GM18873 (cell line): ENCODE results near the gene KRTAP25-1.

ENCODE experiments used
- ATAC-seq: cut with Tn5 transposase; IDR thresholded peaks from one replicate; pipeline ENCODE4 v1.9.1; 2021; ENCODE audit warnings: mild to moderate bottlenecking, moderate library complexity, moderate number of reproducible peaks; ENCODE audit not compliant: unreplicated experiment, low FRiP score

KRTAP25-1 gene

GRCh38 chr21:30289215-30289614 is at the start of gene KRTAP25-1:
Gene KRTAP25-1, minus strand, starts transcription at chr21:30289514. Its CDS starts 24 bp downstream, at chr21:30289490.
- no peak for ATAC-seq

DNA sequence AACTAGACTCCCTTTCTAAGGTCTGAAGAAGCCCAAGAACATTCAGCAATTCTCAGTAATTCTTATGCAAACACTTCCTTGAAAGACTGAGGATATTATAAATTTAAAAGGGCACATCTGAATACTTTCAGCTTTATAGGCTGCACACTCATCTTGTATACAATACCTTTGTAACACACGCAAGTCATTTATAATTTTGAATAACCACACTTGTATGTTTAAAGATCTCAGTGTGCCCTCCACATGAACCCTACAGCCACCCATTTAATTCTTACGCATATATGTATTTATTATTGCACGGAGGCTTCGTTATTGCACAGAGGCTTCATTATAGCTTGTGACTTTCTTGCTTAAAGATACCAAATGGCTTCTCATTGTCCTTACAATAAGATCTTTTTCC is 49.4 kb upstream of the KRTAP25-1 start:
- no peak for ATAC-seq

- ATAC-seq: no peak
Measured at GRCh38 chr21:30337772-30338171, 48.5 kb upstream of the KRTAP25-1 start.

DNA sequence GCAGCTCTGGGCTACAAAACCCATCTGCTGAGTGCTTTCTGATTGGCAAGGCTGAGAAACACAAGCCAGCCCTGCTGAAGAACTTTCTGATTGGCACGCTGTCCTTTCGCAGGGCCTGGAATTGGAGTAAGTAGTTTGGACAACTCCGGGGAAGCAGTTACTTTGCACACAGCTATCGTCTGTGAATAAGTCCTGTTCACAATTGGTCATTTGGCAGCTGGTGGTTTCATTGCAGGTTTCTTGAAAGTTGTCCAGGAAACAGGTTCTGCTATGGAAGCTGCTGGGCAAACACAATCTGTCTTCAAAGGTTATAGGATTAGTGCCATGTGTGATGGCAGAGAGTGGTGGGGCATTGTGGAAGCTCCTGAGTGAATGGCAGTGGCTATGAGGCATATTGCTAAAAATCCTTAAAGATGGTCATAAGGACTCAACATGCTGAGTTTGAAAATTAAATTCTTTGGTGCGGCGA is 48.0 kb upstream of the KRTAP25-1 start, which contains the start of gene KRTAP27-1:
KRTAP27-1 (minus strand) TSS at position 419 of the 469 bp plus-strand sequence; CDS start at position 393, 26 bp downstream.
- no peak for ATAC-seq

DNA sequence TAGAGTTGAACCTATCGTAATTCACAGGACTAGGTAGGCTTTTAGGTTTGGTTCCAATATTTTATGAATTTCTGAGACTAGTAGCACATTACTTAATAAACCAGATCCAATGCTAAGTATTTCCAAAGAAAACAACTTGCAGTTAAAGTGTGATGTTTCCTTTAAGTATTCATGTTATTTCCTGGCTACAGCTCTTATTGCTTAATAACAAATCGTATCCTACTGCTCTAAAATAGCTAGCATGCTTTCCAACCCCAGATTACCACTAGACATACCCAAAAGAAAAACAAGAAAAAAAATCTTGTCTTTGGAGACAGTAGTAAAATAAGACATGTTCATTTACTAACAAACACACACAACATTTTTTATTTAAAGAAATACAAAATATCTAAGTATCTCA is 47.3 kb upstream of the KRTAP25-1 start:
- ATAC-seq: no peak

DNA sequence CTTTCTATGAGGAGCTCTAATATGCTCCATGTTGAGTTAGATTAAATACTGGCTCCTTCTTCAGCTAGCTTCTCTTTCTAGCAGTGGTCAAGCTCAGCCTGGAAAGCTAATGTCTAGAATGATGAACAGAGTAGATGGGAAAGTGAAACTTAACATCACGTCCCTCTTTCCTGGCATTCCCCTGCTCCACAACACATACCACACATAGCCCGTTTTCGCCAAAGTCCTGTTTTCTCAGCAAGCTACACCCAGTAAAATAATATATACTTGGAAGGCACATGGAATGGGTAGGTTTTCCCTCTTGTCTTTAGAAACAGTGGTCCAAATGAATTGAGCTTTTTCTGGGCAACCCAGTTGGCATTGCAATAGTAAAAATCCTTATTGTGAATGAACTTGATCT is 44.4 kb upstream of the KRTAP25-1 start:
- no peak for ATAC-seq

DNA sequence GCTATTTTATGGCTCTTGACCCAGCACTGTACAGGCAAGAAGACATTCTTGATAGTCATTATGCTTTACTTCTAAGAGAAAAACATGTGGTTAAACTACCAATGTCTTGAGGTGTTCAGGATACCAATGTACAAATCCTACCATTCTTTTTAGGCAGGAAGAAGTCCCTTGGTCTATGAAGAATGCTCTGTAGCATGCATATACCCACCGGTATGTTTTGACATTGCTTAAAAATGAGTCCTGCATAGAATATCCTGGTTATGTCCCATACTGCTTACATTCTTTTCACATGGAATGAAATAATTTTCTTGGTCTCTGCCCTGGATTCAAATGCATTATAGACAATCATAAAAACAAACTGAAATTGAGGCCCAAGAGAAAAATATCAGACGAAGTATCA is 43.4 kb upstream of the KRTAP25-1 start:
- no peak for ATAC-seq

- ATAC-seq: no peak
Measured at GRCh38 chr21:30329203-30329875, 40.0 kb upstream of the KRTAP25-1 start.

DNA sequence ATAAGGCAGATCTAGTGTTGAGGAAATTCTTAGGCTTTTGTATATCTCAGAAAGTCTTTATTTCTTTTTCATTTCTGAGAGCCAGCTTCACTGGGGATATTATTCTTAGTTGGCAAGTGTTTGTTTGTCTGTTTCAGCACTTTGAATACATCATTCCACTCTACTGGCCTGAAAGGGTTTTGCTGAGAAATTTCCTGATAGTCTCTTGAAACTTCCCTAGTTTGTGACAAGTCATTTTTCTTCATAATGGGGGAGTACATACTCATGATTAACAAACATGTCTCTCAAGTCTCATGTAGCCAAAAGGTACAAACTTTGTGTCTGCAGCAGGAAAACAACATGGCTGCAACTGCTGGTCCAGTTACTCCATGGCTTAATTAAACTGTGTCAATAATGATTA is 37.1 kb upstream of the KRTAP25-1 start:
- no peak for ATAC-seq

DNA sequence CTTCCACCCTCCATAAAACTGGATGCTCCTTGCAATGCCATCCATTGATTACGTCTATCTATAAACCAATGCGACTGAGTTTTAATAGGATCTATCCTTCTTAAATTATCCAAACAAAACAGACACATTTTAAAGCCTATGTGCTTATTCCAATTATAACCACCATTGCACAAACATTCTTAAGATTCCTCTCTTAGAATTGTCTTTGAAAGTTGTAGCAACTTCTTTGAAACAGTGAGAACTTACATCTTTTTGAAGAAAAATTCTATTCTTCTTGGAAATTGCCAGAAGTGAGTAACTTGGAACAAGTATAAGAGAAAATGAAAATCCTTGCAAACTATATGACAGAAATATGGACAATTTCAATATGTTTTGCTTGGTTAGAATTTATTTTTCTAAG is 30.9 kb upstream of the KRTAP25-1 start, which contains the start of gene KRTAP26-1:
KRTAP26-1 (minus strand) TSS at position 101 of the 400 bp plus-strand sequence. CDS start 280 bp downstream, outside the sequence.
- no peak for ATAC-seq

DNA sequence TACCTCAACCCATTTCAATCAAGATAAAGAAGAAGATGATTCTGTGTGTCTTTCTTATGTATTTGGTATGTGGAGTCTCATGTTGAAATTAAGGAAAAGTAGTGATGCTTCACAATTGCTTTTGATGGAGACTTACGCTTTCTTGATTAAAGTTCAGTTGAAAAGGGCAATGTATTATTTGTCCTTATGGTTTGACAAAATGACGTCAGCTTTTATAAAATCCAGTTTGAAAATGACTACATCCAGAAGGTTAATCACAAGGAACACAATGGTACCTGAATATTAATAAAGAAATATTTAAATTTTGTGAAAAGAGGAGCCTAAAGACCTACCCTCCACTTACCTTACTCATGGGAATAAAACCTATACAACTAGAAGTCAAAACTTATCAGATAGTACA is 26.4 kb upstream of the KRTAP25-1 start:
- no peak for ATAC-seq

- ATAC-seq: no peak
Measured at GRCh38 chr21:30306884-30307283, 17.6 kb upstream of the KRTAP25-1 start.

- no peak for ATAC-seq
Measured at GRCh38 chr21:30305136-30305535, 15.8 kb upstream of the KRTAP25-1 start.

GRCh38 chr21:30282850-30283249 is 6.5 kb downstream of the KRTAP25-1 start, which contains the start of gene KRTAP24-1:
Gene KRTAP24-1, minus strand, starts transcription at chr21:30282950. Its CDS starts 18 bp downstream, at chr21:30282932.
- ATAC-seq: no peak

- no peak for ATAC-seq
Measured at GRCh38 chr21:30271611-30272010, 17.7 kb downstream of the KRTAP25-1 start.

- no peak for ATAC-seq
Measured at GRCh38 chr21:30271156-30271555, 18.2 kb downstream of the KRTAP25-1 start.

- ATAC-seq: no peak
Measured at GRCh38 chr21:30269803-30270530, 19.3 kb downstream of the KRTAP25-1 start.

DNA sequence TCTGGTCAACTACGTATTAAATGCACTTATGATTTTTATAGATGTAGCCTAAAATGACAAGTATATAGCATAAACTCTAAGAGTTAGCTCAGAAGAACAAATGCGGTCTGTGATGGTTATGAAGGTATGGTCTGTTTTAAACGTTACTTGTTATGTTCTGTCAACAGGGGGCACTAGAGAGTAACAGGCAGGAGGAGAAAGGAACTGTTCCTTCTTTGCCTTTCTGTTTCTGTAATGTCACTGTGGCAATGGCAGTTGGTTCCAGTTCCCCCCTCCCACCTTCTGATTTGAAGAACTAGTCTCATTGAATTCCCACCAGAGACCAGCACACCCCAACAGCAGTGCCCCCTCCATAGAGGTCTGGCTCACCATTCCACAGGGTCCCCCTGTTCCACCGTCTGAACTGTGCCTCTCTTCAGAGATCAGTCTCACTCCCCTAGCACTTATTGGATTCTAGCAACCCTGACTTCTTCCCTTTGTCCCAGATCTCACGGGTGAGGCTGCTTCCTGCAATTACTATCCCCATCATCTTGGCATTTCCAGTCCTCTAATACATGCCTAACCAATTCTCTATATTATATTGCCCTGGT is 20.6 kb downstream of the KRTAP25-1 start:
- ATAC-seq: no peak

GRCh38 chr21:30257773-30258172 is 31.5 kb downstream of the KRTAP25-1 start:
- no peak for ATAC-seq

GRCh38 chr21:30256100-30256499 is 33.2 kb downstream of the KRTAP25-1 start:
- ATAC-seq: no peak

GRCh38 chr21:30255679-30256078 is 33.6 kb downstream of the KRTAP25-1 start:
- ATAC-seq: no peak
